ENCODE measurements around the gene UBAP1L. TPM values are rescaled to one million over a fixed set of nuclear protein-coding genes. Genes with fewer than 3 reads are reported as not detected.
A peak's percentile ranks its signal among the peaks of the same experiment; 100 is the strongest.

The UBAP1L gene
- total and polyA plus RNA-seq, 2 of the 4 experiments (the other 2 are of a cell fraction) = 0.36 to 1.1 TPM

- H3K36me3 ChIP-seq (ENCODE audit: control insufficient read depth, insufficient read depth, low read length) = peaks cover 43% of the 10 kb centered on the region
- in situ Hi-C loops (cut with MboI; ENCODE audit: low sequenced_read_pairs) = no loop called here
Measured at GRCh38 chr15:65101411-65101890, 13.5 kb downstream of the UBAP1L start.

More at GRCh38 chr15:65101411-65101890, 13.5 kb downstream of the UBAP1L start:
- 37% methylated on average over 6 of the region's 9 CpGs; no CpG with 5 or more reads in 1 of the 2 experiments for WGBS, 2 experiments (ENCODE audit: extremely low coverage in 2 of 2, insufficient read length in 1 of 2)
- no peak overlapping the region for H4K91ac ChIP-seq (ENCODE audit: insufficient read depth, low read depth, low read length)
- H2BK20ac ChIP-seq (ENCODE audit: low read depth, low read length) = no peak overlapping the region
- intact Hi-C loops (cut with micrococcal nuclease) (loop anchor here (1.0 kb wide), 2 partner anchors 47 to 68 kb away; no protein-coding TSS in a partner anchor), dilution Hi-C loops (cut with HindIII; ENCODE audit: low sequenced_read_pairs, unreplicated experiment) (no loop called here)
- no peak overlapping the region for H3K4me3 ChIP-seq (ENCODE audit: insufficient read depth, low read depth, low read length)
- no peak overlapping the region; the same call in 2 of the 3 replicates for H2BK15ac ChIP-seq (ENCODE audit: low read depth, low read length)
- TF ChIP-seq CTCF (conservative IDR thresholded peaks at IDR 0.05; ENCODE audit: low read depth, low read length) = peak; percentile 79
- no peak for TF ChIP-seq CHD1 (IDR thresholded peaks at IDR 0.05; ENCODE audit: low read depth, low read length)
- TF ChIP-seq RCOR1 (IDR thresholded peaks at IDR 0.05; ENCODE audit: insufficient replicate concordance, low read length) = no peak
- peak; percentile 83 for TF ChIP-seq SMC3 (IDR thresholded peaks at IDR 0.05; ENCODE audit: low read depth, low read length)
- no peak for TF ChIP-seq POLR2A (IDR thresholded peaks at IDR 0.05; ENCODE audit: low read depth, low read length)
- peak; percentile 80 for TF ChIP-seq RAD21 (IDR thresholded peaks at IDR 0.05; ENCODE audit: low read length)
- H4K5ac ChIP-seq (ENCODE audit: low read depth, low read length) = no peak overlapping the region
- H2BK5ac ChIP-seq (ENCODE audit: low read depth, low read length, poor library complexity, severe bottlenecking) = no peak overlapping the region
- H4K8ac ChIP-seq (ENCODE audit: low read depth in 2 of 2, low read length in 2 of 2) = no peak overlapping the region
- no peak overlapping the region for H3K14ac ChIP-seq (replicated peaks; ENCODE audit: low read depth, low read length)
- CTCF ChIA-PET = interaction anchor here (0.6 to 2.5 kb wide), 22 partner anchors 9 to 748 kb away, joined by 3 to 26 read pairs (median 5); partner anchors contain the start of genes CLPX and SLC51B
- H3K27me3 ChIP-seq (ENCODE audit: control insufficient read depth, insufficient read depth, low read length) = no peaks in the 10 kb centered on the region
- no peak overlapping the region for H3K23ac ChIP-seq (ENCODE audit: low read depth, low read length)
- POLR2A ChIA-PET (ENCODE audit: unreplicated experiment) = no interaction called here
- no peak overlapping the region for H3K18ac ChIP-seq (ENCODE audit: low read depth, low read length)
- no peaks in the 10 kb centered on the region for H3K9me3 ChIP-seq (ENCODE audit: control insufficient read depth, insufficient read depth, low read length)
- peak; percentile 96 for ATAC-seq (ENCODE audit: low read depth)
- no peak overlapping the region for H3K9ac ChIP-seq (ENCODE audit: low read depth, low read length)
- peak overlapping the region; percentile 24; the same call in 1 of the 2 replicates for H2AK5ac ChIP-seq (ENCODE audit: low read depth, low read length)
- H3K4me1 ChIP-seq (ENCODE audit: control insufficient read depth, insufficient read depth, low read length) = no peaks in the 10 kb centered on the region
- peak; percentile 63 for DNase-seq
- H2AFZ ChIP-seq (replicated peaks; ENCODE audit: low read length, poor library complexity) = peak overlapping the region; percentile 15
- H3K27ac ChIP-seq (ENCODE audit: insufficient read depth, low read length) = no peak overlapping the region
- no peaks in the 10 kb centered on the region; the same call in 1 of the 2 replicates for H4K20me1 ChIP-seq (ENCODE audit: insufficient read depth, low read length)
- H3K9me1 ChIP-seq (ENCODE audit: insufficient read depth, low read length) = no peaks in the 10 kb centered on the region
- H3K56ac ChIP-seq (ENCODE audit: extremely low read depth, insufficient read depth, low read length) = no peak overlapping the region
- H3K4ac ChIP-seq (ENCODE audit: low read depth, low read length) = no peak overlapping the region
- BruUV-seq (replicated peaks) = no TSS peak
- no peak overlapping the region for H2BK120ac ChIP-seq (ENCODE audit: low read depth, low read length)
- H3K79me1 ChIP-seq (ENCODE audit: low read depth in 1 of 2, low read length in 2 of 2) = no peaks in the 10 kb centered on the region; a peak in 1 of 4 replicates
- H2AK9ac ChIP-seq (replicated peaks; ENCODE audit: low read depth, low read length, poor library complexity) = no peak overlapping the region
- no peak overlapping the region for H3K4me2 ChIP-seq (ENCODE audit: low read depth, low read length)
